HG02763 (cell line): ENCODE measurements around the gene PHEX.

Source experiments
- ATAC-seq: cut with Tn5 transposase; IDR thresholded peaks from one replicate; pipeline ENCODE4 v1.9.1; 2021; ENCODE audit warnings: mild to moderate bottlenecking, moderate library complexity; ENCODE audit not compliant: unreplicated experiment

PHEX gene

GRCh38 chrX:22039541-22039940 is 7.4 kb downstream of the PHEX start:
- no peak for ATAC-seq

GRCh38 chrX:22040184-22040583 is 8.1 kb downstream of the PHEX start:
- ATAC-seq, result no peak

- ATAC-seq, result no peak
Observed at GRCh38 chrX:22041907-22042530, 9.9 kb downstream of the PHEX start.

GRCh38 chrX:22043872-22044271 is 11.7 kb downstream of the PHEX start:
- no peak for ATAC-seq

- no peak for ATAC-seq
Observed at GRCh38 chrX:22047468-22047867, 15.3 kb downstream of the PHEX start.

GRCh38 chrX:22053481-22053880 is 21.4 kb downstream of the PHEX start:
- no peak for ATAC-seq

GRCh38 chrX:22056235-22056634 is 24.1 kb downstream of the PHEX start:
- ATAC-seq, result no peak

GRCh38 chrX:22057667-22058066 is 25.5 kb downstream of the PHEX start:
- ATAC-seq, result no peak

GRCh38 chrX:22059775-22060174 is 27.6 kb downstream of the PHEX start:
- no peak for ATAC-seq

GRCh38 chrX:22060415-22061280 is 28.5 kb downstream of the PHEX start:
- peak; percentile 41 for ATAC-seq

- peak; percentile 89 for ATAC-seq
Observed at GRCh38 chrX:22063284-22063683, 31.2 kb downstream of the PHEX start.

GRCh38 chrX:22069586-22069985 is 37.5 kb downstream of the PHEX start:
- no peak for ATAC-seq

- no peak for ATAC-seq
Observed at GRCh38 chrX:22073928-22074327, 41.8 kb downstream of the PHEX start.

GRCh38 chrX:22078117-22078516 is 46.0 kb downstream of the PHEX start:
- ATAC-seq, result no peak

GRCh38 chrX:22081475-22082092 is 49.5 kb downstream of the PHEX start:
- peak; percentile 75 for ATAC-seq

GRCh38 chrX:22086003-22086402 is 53.9 kb downstream of the PHEX start:
- no peak for ATAC-seq

GRCh38 chrX:22087011-22087557 is 55.0 kb downstream of the PHEX start:
- ATAC-seq, result no peak

GRCh38 chrX:22088326-22088725 is 56.2 kb downstream of the PHEX start:
- ATAC-seq, result no peak

GRCh38 chrX:22090181-22090580 is 58.1 kb downstream of the PHEX start:
- no peak for ATAC-seq

GRCh38 chrX:22093550-22093949 is 61.4 kb downstream of the PHEX start:
- ATAC-seq, result no peak

- ATAC-seq, result no peak
Observed at GRCh38 chrX:22095286-22095685, 63.2 kb downstream of the PHEX start.

GRCh38 chrX:22095856-22096255 is 63.7 kb downstream of the PHEX start:
- no peak for ATAC-seq
